Endothelial cell of hepatic sinusoid (primary cell): ENCODE measurements around the gene NRP1.

Experiments used
- in situ Hi-C: cut with HindIII; loops from 2 replicates; pipeline ENCODE4 v1.10.0; 2017; ENCODE audit warnings: low sequenced_read_pairs

Gene NRP1

GRCh38 chr10:33217854-33218253, 116.6 kb downstream of the NRP1 start:
- in situ Hi-C loops = no loop called here

- in situ Hi-C loops = no loop called here
These were observed 117.6 kb downstream of the NRP1 start for GRCh38 chr10:33216661-33217427.

GRCh38 chr10:33215635-33216034, 118.8 kb downstream of the NRP1 start:
- in situ Hi-C loops = no loop called here

GRCh38 chr10:33215154-33215553, 119.3 kb downstream of the NRP1 start:
- in situ Hi-C loops = no loop called here

GRCh38 chr10:33214174-33214573, 120.3 kb downstream of the NRP1 start:
- in situ Hi-C loops = no loop called here

GRCh38 chr10:33212061-33212748, 122.3 kb downstream of the NRP1 start:
- in situ Hi-C loops = no loop called here

GRCh38 chr10:33211106-33211878, 123.2 kb downstream of the NRP1 start:
- in situ Hi-C loops = no loop called here

GRCh38 chr10:33209802-33210201, 124.7 kb downstream of the NRP1 start:
- in situ Hi-C loops = loop anchor here (5.0 kb wide), 1 partner anchor 47 kb away; no protein-coding TSS in a partner anchor

GRCh38 chr10:33208166-33208565, 126.3 kb downstream of the NRP1 start:
- in situ Hi-C loops = loop anchor here (5.0 kb wide), 1 partner anchor 49 kb away; no protein-coding TSS in a partner anchor

- in situ Hi-C loops = no loop called here
These were observed 130.4 kb downstream of the NRP1 start for GRCh38 chr10:33204031-33204430.

- in situ Hi-C loops = no loop called here
These were observed 132.5 kb downstream of the NRP1 start for GRCh38 chr10:33201971-33202370.

GRCh38 chr10:33201056-33201780, 133.2 kb downstream of the NRP1 start:
- in situ Hi-C loops = no loop called here

GRCh38 chr10:33199731-33200232, 134.7 kb downstream of the NRP1 start:
- in situ Hi-C loops = no loop called here

- in situ Hi-C loops = no loop called here
These were observed 135.9 kb downstream of the NRP1 start for GRCh38 chr10:33198610-33199009.

- in situ Hi-C loops = no loop called here
These were observed 137.6 kb downstream of the NRP1 start for GRCh38 chr10:33196710-33197491.

- in situ Hi-C loops = no loop called here
These were observed 138.1 kb downstream of the NRP1 start for GRCh38 chr10:33196377-33196706.

- in situ Hi-C loops = no loop called here
These were observed 138.7 kb downstream of the NRP1 start for GRCh38 chr10:33195608-33196376.

- in situ Hi-C loops = no loop called here
These were observed 140.6 kb downstream of the NRP1 start for GRCh38 chr10:33193701-33194521.
